DND-41 (cell line): Measurements from ENCODE around the gene TIMM22.

Experiments
- CTCF ChIP-seq: IDR thresholded peaks from 2 replicates; pipeline ENCODE4 v1.5.1; 2012; ENCODE audit warnings: borderline replicate concordance, low read length, moderate library complexity, mild to moderate bottlenecking; ENCODE audit not compliant: poor library complexity, severe bottlenecking; ENCODE audit errors: extremely low read depth
- EZH2 ChIP-seq: IDR thresholded peaks from 3 replicates; pipeline ENCODE4 v1.6.1; 2012; ENCODE audit warnings: borderline replicate concordance, low read depth, mild to moderate bottlenecking, moderate library complexity, low read length, inconsistent platforms; ENCODE audit not compliant: severe bottlenecking

DNA sequence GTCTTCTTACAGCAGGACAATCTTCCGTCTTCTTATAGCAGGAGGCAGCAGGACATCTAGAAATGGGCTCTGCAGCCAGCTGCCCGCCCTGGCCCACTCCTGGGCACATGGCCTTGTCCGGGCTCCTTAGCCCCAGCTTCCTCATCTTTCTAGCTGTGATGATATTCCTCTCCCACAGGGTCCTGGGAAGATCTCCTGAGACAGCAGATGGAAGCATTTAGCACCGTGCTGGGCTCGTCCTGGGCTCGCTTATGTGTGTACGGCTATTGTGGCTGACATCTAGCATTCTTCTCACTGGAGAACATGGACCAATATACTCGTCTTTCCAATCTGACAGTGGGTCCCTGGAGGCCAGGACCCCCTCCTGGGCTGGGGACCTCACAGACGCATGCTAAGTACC lies 48.5 kb downstream of the TIMM22 start:
- no peak for TF ChIP-seq CTCF
- TF ChIP-seq EZH2 = no peak
